Heart left ventricle (tissue), 13 donors: ENCODE data around the gene CCDC18.

ENCODE experiments used
- CTCF ChIP-seq, 12 donors: fragments of 200-600 bp; sonication (generic) in 4 of 12; IDR thresholded peaks; one replicate each; pipeline versions ENCODE4 v1.5.0 to v1.8.0; 2018 to 2022; ENCODE audit warnings: antibody characterized with exemption in 12 of 12, mild to moderate bottlenecking in 5 of 12
- POLR2A ChIP-seq, 2 donors: fragments of 450-650 bp; IDR thresholded peaks; one replicate each; pipeline ENCODE4 v1.6.1; 2017; ENCODE audit warnings: antibody characterized with exemption in 2 of 2, mild to moderate bottlenecking in 2 of 2, moderate library complexity in 2 of 2
- donor health status: ischemic (EF 13 %, LVEDD 7.1; RV severe dilation, severe dysfunction).
- donor health status: DM: no; HTN: yes; CAD: no.
- donor health status: DM: no; HTN: no; CAD: no.
- donor health status: ischemic (EF 25% LVEDD 6.9; RV normal size, moderate dysfunction).
- donor health status: ischemic (EF 25% LVEDD 5.7; RV mildly dilated, moderate dysfunction).
- donor health status: ischemic (EF 35%, LVEDD 5.7; RV mildly dilated, moderate dysfunction).
- donor health status: nonischemic (EF 11% LVEDD 7.7; RV severe dilation, severe dysfunction).
- donor health status: DM: yes; HTN: yes; CAD: no.
- donor health status: PGD.
- donor health status: ischemic (EF 29% LVEDD 5.4; RV normal size, mild dysfunction).
- donor health status: nonischemic (EF 23%, LVEDD 6.1; RV moderate dilation, normal function).

GRCh38 chr1:93143769-93144168, 36.8 kb upstream of the CCDC18 start:
- no peak for TF ChIP-seq CTCF (IDR thresholded peaks at IDR 0.05)
- no peak for TF ChIP-seq POLR2A (IDR thresholded peaks at IDR 0.05)
